Measurements from ENCODE around the gene KRT39. TPM values are rescaled to one million over a fixed set of nuclear protein-coding genes. Genes with fewer than 3 reads are reported as not detected.

The KRT39 gene
- total and polyA plus RNA-seq, 10 of the 15 experiments (the other 5 are each of a cell fraction or from before 2014, with no cell fraction given): not detected

DNA sequence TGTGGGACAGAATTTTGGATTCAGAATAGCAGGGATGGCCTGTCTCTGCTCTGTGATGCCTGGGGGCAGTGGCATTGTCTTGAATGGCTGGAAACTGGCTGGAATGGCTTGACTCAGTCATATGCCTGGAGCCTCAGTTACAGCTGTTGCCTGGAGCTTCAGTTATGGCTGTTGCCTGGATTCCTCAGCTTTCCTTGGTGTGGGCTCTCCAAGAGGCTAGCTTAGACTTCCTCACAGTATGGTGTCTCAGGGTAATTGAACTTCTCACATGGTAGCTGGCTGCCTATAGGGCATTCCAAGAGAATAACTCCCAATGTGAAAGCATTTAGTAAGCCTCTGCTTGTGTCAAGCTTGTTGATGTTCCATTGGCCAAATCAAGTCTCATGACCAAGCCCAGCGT lies 50.4 kb downstream of the KRT39 start:
- intact Hi-C loops (cut with micrococcal nuclease; ENCODE audit: unreplicated experiment) (no loop called here), in situ Hi-C loops (cut with MboI) (no loop called here)
- H4K20me1 ChIP-seq (ENCODE audit: control insufficient read depth, insufficient read depth): no peaks in the 10 kb centered on the region
- TF ChIP-seq BHLHE40 (IDR thresholded peaks at IDR 0.05; ENCODE audit: borderline replicate concordance in 1 of 2, low read depth in 2 of 2, low read length in 1 of 2) (no peak), SMARCA5 (IDR thresholded peaks at IDR 0.05) (0 out of 2 replicates have a peak, but pooled peaks have one; percentile 38)
- TF ChIP-seq, protein P1, sequence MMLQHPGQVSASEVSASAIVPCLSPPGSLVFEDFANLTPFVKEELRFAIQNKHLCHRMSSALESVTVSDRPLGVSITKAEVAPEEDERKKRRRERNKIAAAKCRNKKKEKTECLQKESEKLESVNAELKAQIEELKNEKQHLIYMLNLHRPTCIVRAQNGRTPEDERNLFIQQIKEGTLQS (IDR thresholded peaks at IDR 0.05; ENCODE audit: borderline replicate concordance, extremely low read depth, low read depth, low read length): no peak
- 0% methylated on average over 1 of the region's 1 CpG for WGBS (ENCODE audit: insufficient coverage, insufficient replicate concordance, low lambda C conversion rate, missing lambda C conversion rate)
- RAD21 ChIA-PET (ENCODE audit: unreplicated experiment): interaction anchor here (1.3 to 1.4 kb wide), 2 partner anchors 189 to 747 kb away, joined by 3 to 4 read pairs; no protein-coding TSS in a partner anchor
- H3K4me3 ChIP-seq: no peak overlapping the region
- no peaks in the 10 kb centered on the region for H3K9me3 ChIP-seq (replicated peaks; ENCODE audit: control insufficient read depth, insufficient read depth, low read length)
- POLR2A ChIA-PET: no interaction called here
- H3K4me2 ChIP-seq (ENCODE audit: control insufficient read depth, insufficient read depth): peak overlapping the region; percentile 55
- DNase-seq (ENCODE audit: low read depth, low spot score) (no peak), ATAC-seq (no peak), FAIRE-seq (no peak)
- no peaks in the 10 kb centered on the region for H3K79me2 ChIP-seq (ENCODE audit: control insufficient read depth, insufficient read depth, low read length)
- BruUV-seq (replicated peaks): no TSS peak
- SMC1A ChIA-PET (ENCODE audit: uncharacterized antibody, unreplicated experiment): interaction anchor here (1.2 kb wide), 1 partner anchor 8 kb away, joined by 3 read pairs; no protein-coding TSS in a partner anchor
- no peak overlapping the region for H3K27ac ChIP-seq (ENCODE audit: control insufficient read depth, insufficient read depth)
- no peaks in the 10 kb centered on the region for H3K27me3 ChIP-seq (replicated peaks in 1 of 2; ENCODE audit: control insufficient read depth in 2 of 2, insufficient read depth in 2 of 2, low read length in 1 of 2)
- H3K4me1 ChIP-seq (ENCODE audit: control insufficient read depth, insufficient read depth, low read length): peaks cover 14% of the 10 kb centered on the region; the same call in 1 of the 2 replicates
- CTCF ChIA-PET: interaction anchor here (0.6 to 1.8 kb wide), 5 partner anchors 389 to 747 kb away, joined by 3 to 5 read pairs (median 4); no protein-coding TSS in a partner anchor
- no peak overlapping the region for H2AFZ ChIP-seq (ENCODE audit: control insufficient read depth, low read depth, low read length)
- no peak overlapping the region for H3K9ac ChIP-seq (ENCODE audit: control insufficient read depth, insufficient read depth, low read length)
- no peaks in the 10 kb centered on the region for H3K36me3 ChIP-seq (ENCODE audit: control insufficient read depth in 2 of 2, insufficient read depth in 2 of 2, low read length in 1 of 2)

DNA sequence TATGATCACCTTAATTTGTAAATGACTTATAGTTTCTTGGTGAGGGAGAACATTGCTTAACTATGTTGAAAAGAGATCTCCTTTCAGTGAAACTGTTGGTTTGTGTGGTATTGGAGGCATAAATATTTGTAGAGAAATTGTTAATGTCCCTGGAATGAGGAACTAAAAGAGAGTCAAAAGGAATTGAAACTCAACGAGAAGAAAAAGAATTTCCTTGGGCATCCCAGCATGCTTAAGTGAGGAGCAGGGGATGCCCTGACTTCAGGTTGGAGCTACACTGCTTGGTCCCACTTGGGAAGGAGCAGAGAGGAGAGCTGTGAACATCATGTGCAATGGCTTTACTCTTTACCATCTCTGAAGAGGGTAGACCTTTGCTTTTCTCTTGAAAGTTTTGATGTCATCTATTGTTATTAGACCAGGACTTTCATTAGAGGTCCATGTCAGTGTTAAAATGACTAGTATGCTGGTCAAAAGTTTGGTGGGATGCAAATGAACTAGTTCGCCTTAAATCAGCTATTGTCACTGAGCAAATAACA lies 51.0 kb downstream of the KRT39 start:
- Histone ChIP-seq H3K36me3 (ENCODE audit: control insufficient read depth in 2 of 2, insufficient read depth in 2 of 2, low read length in 1 of 2) (no peaks in the 10 kb centered on the region), H3K4me3 (no peak overlapping the region), H3K79me2 (ENCODE audit: control insufficient read depth, insufficient read depth, low read length) (no peaks in the 10 kb centered on the region), H3K27me3 (replicated peaks in 1 of 2; ENCODE audit: control insufficient read depth in 2 of 2, insufficient read depth in 2 of 2, low read length in 1 of 2) (no peaks in the 10 kb centered on the region), H3K4me2 (ENCODE audit: control insufficient read depth, insufficient read depth) (peak overlapping the region; percentile 55; the same call in 1 of the 2 replicates), H3K27ac (ENCODE audit: control insufficient read depth, insufficient read depth) (peak overlapping the region; percentile 18; the same call in 1 of the 2 replicates), H3K9me3 (replicated peaks; ENCODE audit: control insufficient read depth, insufficient read depth, low read length) (no peaks in the 10 kb centered on the region), H3K4me1 (ENCODE audit: control insufficient read depth, insufficient read depth, low read length) (peaks cover 14% of the 10 kb centered on the region; the same call in 1 of the 2 replicates), H4K20me1 (ENCODE audit: control insufficient read depth, insufficient read depth) (no peaks in the 10 kb centered on the region), H2AFZ (ENCODE audit: control insufficient read depth, low read depth, low read length) (no peak overlapping the region), H3K9ac (ENCODE audit: control insufficient read depth, insufficient read depth, low read length) (no peak overlapping the region)
- no TSS peak for BruUV-seq (replicated peaks)
- POLR2A ChIA-PET: no interaction called here
- peak; percentile 83 for FAIRE-seq
- peak; percentile 84 for ATAC-seq
- RAD21 ChIA-PET (ENCODE audit: unreplicated experiment): interaction anchor here (0.8 to 1.4 kb wide), 3 partner anchors 14 to 747 kb away, joined by 3 to 4 read pairs (median 4); no protein-coding TSS in a partner anchor
- CTCF ChIA-PET: interaction anchor here (0.6 to 1.8 kb wide), 5 partner anchors 388 to 747 kb away, joined by 3 to 5 read pairs (median 4); no protein-coding TSS in a partner anchor
- DNase-seq (ENCODE audit: low read depth, low spot score): peak; percentile 26
- in situ Hi-C loops (cut with MboI): no loop called here
- WGBS (ENCODE audit: insufficient coverage, insufficient replicate concordance, low lambda C conversion rate, missing lambda C conversion rate): 2% methylated on average over 2 of the region's 2 CpGs
- intact Hi-C loops (cut with micrococcal nuclease; ENCODE audit: unreplicated experiment): no loop called here
- SMC1A ChIA-PET (ENCODE audit: uncharacterized antibody, unreplicated experiment): interaction anchor here (0.9 to 1.2 kb wide), 3 partner anchors 9 to 760 kb away, joined by 3 read pairs; no protein-coding TSS in a partner anchor
- TF ChIP-seq, protein P2, sequence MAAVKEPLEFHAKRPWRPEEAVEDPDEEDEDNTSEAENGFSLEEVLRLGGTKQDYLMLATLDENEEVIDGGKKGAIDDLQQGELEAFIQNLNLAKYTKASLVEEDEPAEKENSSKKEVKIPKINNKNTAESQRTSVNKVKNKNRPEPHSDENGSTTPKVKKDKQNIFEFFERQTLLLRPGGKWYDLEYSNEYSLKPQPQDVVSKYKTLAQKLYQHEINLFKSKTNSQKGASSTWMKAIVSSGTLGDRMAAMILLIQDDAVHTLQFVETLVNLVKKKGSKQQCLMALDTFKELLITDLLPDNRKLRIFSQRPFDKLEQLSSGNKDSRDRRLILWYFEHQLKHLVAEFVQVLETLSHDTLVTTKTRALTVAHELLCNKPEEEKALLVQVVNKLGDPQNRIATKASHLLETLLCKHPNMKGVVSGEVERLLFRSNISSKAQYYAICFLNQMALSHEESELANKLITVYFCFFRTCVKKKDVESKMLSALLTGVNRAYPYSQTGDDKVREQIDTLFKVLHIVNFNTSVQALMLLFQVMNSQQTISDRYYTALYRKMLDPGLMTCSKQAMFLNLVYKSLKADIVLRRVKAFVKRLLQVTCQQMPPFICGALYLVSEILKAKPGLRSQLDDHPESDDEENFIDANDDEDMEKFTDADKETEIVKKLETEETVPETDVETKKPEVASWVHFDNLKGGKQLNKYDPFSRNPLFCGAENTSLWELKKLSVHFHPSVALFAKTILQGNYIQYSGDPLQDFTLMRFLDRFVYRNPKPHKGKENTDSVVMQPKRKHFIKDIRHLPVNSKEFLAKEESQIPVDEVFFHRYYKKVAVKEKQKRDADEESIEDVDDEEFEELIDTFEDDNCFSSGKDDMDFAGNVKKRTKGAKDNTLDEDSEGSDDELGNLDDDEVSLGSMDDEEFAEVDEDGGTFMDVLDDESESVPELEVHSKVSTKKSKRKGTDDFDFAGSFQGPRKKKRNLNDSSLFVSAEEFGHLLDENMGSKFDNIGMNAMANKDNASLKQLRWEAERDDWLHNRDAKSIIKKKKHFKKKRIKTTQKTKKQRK (IDR thresholded peaks at IDR 0.05; ENCODE audit: low read depth, low read length): no peak
- 0 out of 2 replicates have a peak, but pooled peaks have one; percentile 22 for TF ChIP-seq NBN (IDR thresholded peaks at IDR 0.05)
- peak; percentile 81 for TF ChIP-seq EED (IDR thresholded peaks at IDR 0.05; ENCODE audit: low read depth)
- TF ChIP-seq RFX5 (IDR thresholded peaks at IDR 0.05; ENCODE audit: low read depth, low read length): no peak
- no peak for TF ChIP-seq EZH2 (IDR thresholded peaks at IDR 0.05; ENCODE audit: borderline replicate concordance, control insufficient read depth, low read depth, low read length)
- TF ChIP-seq IRF4 (IDR thresholded peaks at IDR 0.05; ENCODE audit: low read depth, low read length): peak; percentile 81
- 0 out of 2 replicates have a peak, but pooled peaks have one; percentile 43 for TF ChIP-seq TCF7 (IDR thresholded peaks at IDR 0.05; ENCODE audit: borderline replicate concordance)
- TF ChIP-seq TCF12 (IDR thresholded peaks at IDR 0.05; ENCODE audit: low read depth, low read length): no peak

Measured in GM12878 (cell line).